Measurements from ENCODE around the gene SLC25A13. TPM values are rescaled to one million over a fixed set of nuclear protein-coding genes. Genes with fewer than 3 reads are reported as not detected.

The SLC25A13 gene
- total and polyA plus RNA-seq, 9 of the 15 experiments (the other 6 are each of a cell fraction or from before 2014, with no cell fraction given) = 21.4 to 80.2 (median 58.7) TPM

- no peak for TF ChIP-seq ATF7 (IDR thresholded peaks at IDR 0.05)
- TF ChIP-seq DPF2 (IDR thresholded peaks at IDR 0.05) = peak; percentile 81
- TF ChIP-seq NR3C1 (CRISPR knock-in tag; IDR thresholded peaks at IDR 0.05) = no peak
- TF ChIP-seq ZKSCAN8 (CRISPR knock-in tag; IDR thresholded peaks at IDR 0.05) = peak; percentile 53; the same call in 1 of the 2 replicates
- no peak for TF ChIP-seq RBBP5 (IDR thresholded peaks at IDR 0.05; ENCODE audit: borderline replicate concordance, insufficient read depth, low read length, poor library complexity, severe bottlenecking)
- TF ChIP-seq ZNF277 (CRISPR knock-in tag; IDR thresholded peaks at IDR 0.05; ENCODE audit: borderline replicate concordance) = no peak
- no peak for TF ChIP-seq EGR1 (conservative IDR thresholded peaks at IDR 0.05)
- no peak for TF ChIP-seq ZEB2 (IDR thresholded peaks at IDR 0.05)
- no peak for TF ChIP-seq TSC22D4 (tag; IDR thresholded peaks at IDR 0.05)
- TF ChIP-seq TFAM (CRISPR knock-in tag; conservative IDR thresholded peaks at IDR 0.05) = no peak
- TF ChIP-seq TCF3 (CRISPR knock-in tag; IDR thresholded peaks at IDR 0.05) = peak; percentile 92
- TF ChIP-seq ARHGAP35 (IDR thresholded peaks at IDR 0.05; ENCODE audit: partially characterized antibody) = no peak
- TF ChIP-seq ZNF77 (CRISPR knock-in tag; IDR thresholded peaks at IDR 0.05) = no peak
- peak; percentile 77 for TF ChIP-seq NCOR1 (IDR thresholded peaks at IDR 0.05)
- no peak for TF ChIP-seq TBL1XR1 (IDR thresholded peaks at IDR 0.05; ENCODE audit: low read length in 2 of 2)
- no peak for TF ChIP-seq ZNF274 (IDR thresholded peaks at IDR 0.05; ENCODE audit: borderline replicate concordance, low read depth, low read length)
- no peak for TF ChIP-seq ZC3H11A (IDR thresholded peaks at IDR 0.05; ENCODE audit: low read depth, low read length)
- TF ChIP-seq FOXM1 (IDR thresholded peaks at IDR 0.05; ENCODE audit: low read depth) = peak; percentile 41; the same call in 1 of the 2 replicates
- TF ChIP-seq FOXM1 (CRISPR knock-in tag; IDR thresholded peaks at IDR 0.05; ENCODE audit: low read depth) = no peak
- no peak for TF ChIP-seq SP1 (CRISPR knock-in tag; IDR thresholded peaks at IDR 0.05)
- TF ChIP-seq BRD9 (IDR thresholded peaks at IDR 0.05; ENCODE audit: low read depth, partially characterized antibody) = no peak
- TF ChIP-seq GABPB2 (CRISPR knock-in tag; conservative IDR thresholded peaks at IDR 0.05) = no peak
- no peak for TF ChIP-seq HDGF (IDR thresholded peaks at IDR 0.05)
- peak; percentile 29; the same call in 1 of the 2 replicates for TF ChIP-seq RNF2 (IDR thresholded peaks at IDR 0.05)
- no peak for TF ChIP-seq KDM4B (IDR thresholded peaks at IDR 0.05; ENCODE audit: borderline replicate concordance in 2 of 2, low read depth in 1 of 2)
- TF ChIP-seq U2AF1 (optimal IDR thresholded peaks at IDR 0.05; ENCODE audit: low read depth, low read length) = no peak
- no peak for TF ChIP-seq ZNF184 (CRISPR knock-in tag; IDR thresholded peaks at IDR 0.05)
- TF ChIP-seq COPS2 (conservative IDR thresholded peaks at IDR 0.05) = no peak
- TF ChIP-seq MCM5 (IDR thresholded peaks at IDR 0.05; ENCODE audit: low read depth) = no peak
- no peak for TF ChIP-seq ZNF282 (CRISPR knock-in tag; IDR thresholded peaks at IDR 0.05)
- TF ChIP-seq, protein P1, sequence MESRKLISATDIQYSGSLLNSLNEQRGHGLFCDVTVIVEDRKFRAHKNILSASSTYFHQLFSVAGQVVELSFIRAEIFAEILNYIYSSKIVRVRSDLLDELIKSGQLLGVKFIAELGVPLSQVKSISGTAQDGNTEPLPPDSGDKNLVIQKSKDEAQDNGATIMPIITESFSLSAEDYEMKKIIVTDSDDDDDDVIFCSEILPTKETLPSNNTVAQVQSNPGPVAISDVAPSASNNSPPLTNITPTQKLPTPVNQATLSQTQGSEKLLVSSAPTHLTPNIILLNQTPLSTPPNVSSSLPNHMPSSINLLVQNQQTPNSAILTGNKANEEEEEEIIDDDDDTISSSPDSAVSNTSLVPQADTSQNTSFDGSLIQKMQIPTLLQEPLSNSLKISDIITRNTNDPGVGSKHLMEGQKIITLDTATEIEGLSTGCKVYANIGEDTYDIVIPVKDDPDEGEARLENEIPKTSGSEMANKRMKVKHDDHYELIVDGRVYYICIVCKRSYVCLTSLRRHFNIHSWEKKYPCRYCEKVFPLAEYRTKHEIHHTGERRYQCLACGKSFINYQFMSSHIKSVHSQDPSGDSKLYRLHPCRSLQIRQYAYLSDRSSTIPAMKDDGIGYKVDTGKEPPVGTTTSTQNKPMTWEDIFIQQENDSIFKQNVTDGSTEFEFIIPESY (CRISPR knock-in tag; IDR thresholded peaks at IDR 0.05) = no peak
- no peak for TF ChIP-seq NFE2L1 (tag; IDR thresholded peaks at IDR 0.05; ENCODE audit: borderline replicate concordance, low read depth)
These were observed 122.5 kb downstream of the SLC25A13 start (continued) for GRCh38 chr7:96199421-96199820.

Data from K562 (cell line).